Germinal center (tissue), 1 donor: Measurements from ENCODE around the gene URM1.

ENCODE experiments used
- DNase-seq: peaks from one replicate; pipeline ENCODE4 v3.0.0; 2012; ENCODE audit warnings: mixed read lengths, low spot score

Gene URM1

GRCh38 chr9:128385496-128386460 lies 14.6 kb downstream of the URM1 start:
- DNase-seq: no peak

DNA sequence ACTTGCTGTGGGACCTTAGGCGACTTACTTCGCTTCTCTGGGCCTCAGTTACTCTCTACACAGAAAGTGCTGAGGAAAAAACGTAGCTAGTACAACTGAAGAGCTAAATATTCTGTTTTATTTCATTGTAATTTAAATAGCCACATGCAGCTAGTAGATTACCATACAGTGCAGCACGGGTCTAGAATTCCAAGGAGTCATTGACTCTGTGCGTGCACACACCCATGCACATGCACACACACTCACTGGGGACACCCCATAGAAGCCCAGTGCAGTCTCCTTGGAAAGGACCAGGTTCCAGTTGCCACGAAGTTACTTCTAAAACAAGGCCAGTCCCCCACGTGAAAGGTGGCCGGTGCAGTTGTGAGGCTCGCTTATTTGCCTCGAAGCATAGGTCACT lies 17.0 kb downstream of the URM1 start:
- DNase-seq: no peak

GRCh38 chr9:128389395-128390149 lies 18.4 kb downstream of the URM1 start:
- no peak for DNase-seq

DNA sequence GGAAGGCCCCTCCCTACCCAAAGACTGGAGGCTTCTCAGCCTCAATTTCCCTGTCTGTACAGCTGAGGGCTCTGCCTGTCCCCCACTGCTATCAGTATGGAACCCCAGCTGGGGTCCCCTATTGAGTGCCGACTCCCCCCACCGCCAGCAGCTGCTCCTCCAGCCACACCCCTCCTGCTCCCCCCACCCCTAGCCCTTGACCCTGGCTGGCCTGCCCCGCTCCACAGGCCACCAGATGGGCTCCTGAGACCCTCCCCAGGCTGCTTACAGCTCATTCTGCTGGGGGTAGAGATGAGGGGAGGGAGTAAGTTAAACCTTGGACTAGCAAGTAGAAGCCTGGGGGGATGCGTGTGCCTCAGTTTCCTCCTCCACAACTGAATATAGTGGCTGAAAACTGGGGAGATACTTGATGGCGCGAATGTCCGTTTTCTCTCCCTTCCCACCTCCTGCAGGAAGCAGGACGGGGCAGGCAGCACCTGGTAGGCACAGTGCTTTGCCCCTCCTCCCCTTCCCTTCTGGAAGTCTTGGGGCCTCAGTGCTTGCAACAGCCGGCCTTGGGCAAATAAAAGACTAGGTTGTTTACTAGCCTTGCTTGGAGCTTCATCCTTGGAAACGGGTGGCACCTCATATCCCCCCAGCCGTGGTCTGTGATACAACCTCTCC lies 19.1 kb downstream of the URM1 start:
- no peak for DNase-seq

GRCh38 chr9:128390813-128391711 lies 19.9 kb downstream of the URM1 start:
- DNase-seq: no peak

- no peak for DNase-seq
Measured at GRCh38 chr9:128391956-128392301, 20.8 kb downstream of the URM1 start.

- DNase-seq: no peak
Measured at GRCh38 chr9:128392302-128393144, 21.3 kb downstream of the URM1 start.

GRCh38 chr9:128393145-128393775 lies 22.1 kb downstream of the URM1 start:
- DNase-seq: no peak

DNA sequence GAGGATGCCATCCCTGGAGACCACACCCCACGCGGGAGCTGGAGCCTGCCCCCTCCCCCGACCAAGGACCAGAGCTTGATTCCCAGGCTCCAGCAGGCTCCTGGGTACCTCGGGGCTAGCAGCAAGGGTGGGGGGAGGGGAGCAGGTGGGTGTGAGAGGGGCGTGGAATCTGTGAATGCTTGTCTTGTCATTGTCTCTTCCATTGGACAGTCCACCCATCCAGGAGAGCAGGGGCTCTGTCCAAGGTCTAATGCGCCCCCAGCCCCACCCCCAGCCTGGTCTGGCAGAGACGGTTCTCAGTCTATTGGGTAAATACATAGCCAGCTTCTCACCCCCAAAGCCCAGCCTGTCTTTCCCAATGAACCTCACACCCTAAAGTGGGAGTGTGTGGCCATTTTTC lies 22.8 kb downstream of the URM1 start:
- DNase-seq: no peak

DNA sequence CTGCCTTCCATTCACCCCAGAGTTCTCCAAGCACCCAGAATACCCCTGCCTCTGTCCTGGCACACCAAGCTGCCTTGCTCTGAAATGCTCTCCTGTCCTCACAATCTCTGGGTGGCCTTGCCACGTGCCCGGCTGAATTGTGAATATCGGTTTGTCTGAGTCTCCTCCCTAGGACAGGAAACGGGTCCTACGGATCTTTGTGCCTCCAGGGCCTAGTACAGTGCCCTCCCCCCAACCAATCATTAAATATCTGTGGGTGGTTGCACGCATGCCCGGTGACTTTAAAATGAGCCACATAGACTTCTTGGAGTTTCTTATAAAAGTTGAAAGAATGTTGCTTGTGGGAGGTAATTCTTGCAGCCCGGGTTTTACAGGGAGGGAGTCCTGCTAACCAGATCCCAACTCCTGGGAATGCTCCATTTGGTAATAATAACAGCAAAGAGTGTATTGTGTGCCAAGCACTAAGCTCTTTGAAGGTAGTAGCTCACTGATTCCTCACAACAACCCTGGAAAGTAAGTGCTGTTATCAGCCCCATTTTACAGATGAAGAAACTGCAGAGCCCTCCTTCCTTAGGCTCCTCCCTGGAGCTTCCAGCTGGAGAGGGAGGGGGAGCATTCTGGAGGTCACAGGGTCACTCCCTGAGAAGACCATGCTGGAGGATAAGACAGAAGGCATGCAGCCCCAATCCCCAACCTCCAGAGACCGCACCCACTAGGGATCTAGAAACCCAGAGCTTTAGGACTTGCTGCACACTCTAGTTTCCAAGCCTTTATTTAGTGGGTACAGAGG lies 23.4 kb downstream of the URM1 start:
- DNase-seq: no peak

DNA sequence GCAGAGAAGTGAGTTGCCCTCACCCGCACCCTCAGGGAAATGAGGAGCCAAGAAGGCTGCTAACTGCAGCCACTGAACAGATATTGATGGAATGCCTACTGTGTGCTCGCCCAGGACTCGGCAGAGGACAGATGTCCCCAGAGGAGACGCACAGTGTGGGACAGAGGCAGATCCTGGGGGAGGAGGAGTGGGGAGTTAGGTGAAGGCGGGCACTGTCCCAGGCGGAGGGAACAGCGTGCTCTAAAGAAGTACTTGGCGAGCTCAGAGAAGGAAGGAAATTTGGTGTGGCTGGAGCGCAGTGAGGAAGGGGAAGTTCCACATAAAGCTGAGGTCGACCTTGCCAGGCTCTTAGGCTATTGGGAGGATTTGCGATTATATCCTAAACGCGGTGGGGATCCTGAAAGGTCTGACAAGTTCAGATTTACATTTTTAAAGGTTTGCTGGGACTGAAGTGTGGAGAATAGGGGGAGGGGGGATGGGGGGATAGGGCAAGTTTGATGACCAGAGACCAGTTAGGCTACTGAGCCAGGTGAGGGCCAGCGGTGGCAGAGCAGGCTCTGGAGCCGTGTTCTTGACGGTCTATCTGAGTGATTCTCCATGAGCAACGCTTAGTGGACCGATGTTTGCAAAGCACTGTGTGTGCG lies 25.9 kb downstream of the URM1 start:
- no peak for DNase-seq

DNA sequence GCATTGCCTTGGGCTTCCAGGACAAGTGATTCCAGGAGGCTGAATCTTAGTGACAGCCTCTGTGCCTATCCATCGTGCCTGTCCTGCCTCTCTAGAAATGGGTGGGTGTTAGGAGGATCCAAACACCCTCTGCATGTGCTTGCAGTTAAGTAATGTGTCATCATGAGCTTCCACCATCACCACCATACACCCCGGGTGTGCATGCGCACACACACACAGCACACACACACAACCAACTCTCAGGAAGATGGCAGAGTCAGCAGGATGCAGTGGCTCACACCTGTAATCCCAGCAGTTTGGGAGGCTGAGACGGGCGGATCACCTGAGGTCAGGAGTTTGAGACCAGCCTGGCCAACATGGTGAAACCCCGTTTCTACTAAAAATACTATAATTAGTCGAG lies 26.7 kb downstream of the URM1 start:
- no peak for DNase-seq

- DNase-seq: no peak
Measured at GRCh38 chr9:128399861-128400260, 28.7 kb downstream of the URM1 start.

DNA sequence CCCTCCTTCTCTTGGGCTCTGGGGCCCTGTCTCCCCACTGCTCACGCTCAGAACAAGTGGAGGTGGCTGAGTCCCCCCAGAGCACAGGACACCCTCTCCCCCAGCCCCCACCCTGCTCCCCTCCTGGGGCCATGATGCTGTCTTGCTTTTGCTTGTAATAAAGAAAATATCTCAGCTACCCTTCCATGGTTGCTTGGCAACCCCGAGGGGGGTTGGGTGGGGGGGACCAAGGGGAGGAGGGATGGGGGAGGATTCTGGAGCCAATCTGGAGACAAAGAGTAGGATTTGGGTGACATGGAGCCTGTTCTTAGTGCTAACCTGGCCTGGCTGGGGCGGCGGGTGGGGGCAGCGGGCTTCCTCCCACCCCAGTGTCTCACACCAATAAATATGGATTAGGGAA lies 33.4 kb downstream of the URM1 start:
- no peak for DNase-seq

GRCh38 chr9:128405077-128405779 lies 34.1 kb downstream of the URM1 start:
- DNase-seq: no peak

- DNase-seq: no peak
Measured at GRCh38 chr9:128405780-128406171, 34.6 kb downstream of the URM1 start.

GRCh38 chr9:128406848-128407391 lies 35.7 kb downstream of the URM1 start:
- no peak for DNase-seq

GRCh38 chr9:128408963-128409431 lies 37.8 kb downstream of the URM1 start:
- no peak for DNase-seq
